ENCODE measurements around the gene COG3.

Gene COG3

DNA sequence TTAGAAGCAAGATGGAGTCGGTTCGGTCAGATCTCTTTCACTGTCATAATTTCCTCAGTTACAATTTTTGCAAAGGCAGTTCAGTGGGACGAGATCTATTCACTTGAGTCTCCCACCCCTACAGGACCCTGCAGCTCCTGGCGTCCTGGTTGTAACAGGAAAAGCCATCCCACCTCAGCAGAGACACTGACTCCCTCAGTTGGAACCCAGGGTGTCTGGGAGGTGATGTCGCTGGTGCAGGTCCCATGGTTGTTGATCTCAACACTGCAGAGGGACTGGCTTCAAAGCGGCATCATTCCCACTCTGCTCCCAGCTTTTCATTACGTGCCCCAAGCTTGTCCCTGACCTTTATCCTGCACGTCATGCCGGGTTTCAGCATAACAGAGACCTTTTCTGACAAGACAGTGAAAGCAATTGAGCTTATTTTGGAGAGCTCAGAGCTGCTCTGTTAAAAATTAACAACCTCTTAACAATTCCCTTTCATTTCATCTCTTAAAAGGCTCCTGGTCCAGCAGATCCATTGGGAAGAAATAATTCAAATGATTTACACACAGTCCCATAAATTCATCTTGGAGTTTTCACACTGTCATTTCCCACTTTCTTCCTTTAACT, 17.6 kb upstream of the COG3 start:
- DNase-seq = no peak

- no peak for DNase-seq
These were observed 15.7 kb upstream of the COG3 start for GRCh38 chr13:45448965-45449559.

DNA sequence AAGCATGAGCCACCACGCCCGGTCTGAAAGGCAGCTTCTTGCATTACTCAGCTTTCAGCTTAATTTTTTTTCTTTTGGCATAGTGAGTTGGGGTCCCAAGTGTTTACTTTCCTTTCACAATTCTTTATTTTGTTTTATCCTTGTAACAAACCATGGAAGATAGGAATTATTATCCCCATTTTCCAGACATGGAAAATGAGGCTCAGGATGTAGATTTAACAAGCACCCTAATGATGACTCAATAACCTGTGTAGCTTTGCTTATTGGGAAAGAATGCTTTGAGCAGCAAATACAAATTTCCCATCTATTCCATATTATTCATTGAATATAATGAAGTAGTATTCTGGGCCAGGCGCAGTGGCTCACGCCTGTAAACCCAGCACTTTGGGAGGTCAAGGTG, 13.5 kb upstream of the COG3 start:
- no peak for DNase-seq

DNA sequence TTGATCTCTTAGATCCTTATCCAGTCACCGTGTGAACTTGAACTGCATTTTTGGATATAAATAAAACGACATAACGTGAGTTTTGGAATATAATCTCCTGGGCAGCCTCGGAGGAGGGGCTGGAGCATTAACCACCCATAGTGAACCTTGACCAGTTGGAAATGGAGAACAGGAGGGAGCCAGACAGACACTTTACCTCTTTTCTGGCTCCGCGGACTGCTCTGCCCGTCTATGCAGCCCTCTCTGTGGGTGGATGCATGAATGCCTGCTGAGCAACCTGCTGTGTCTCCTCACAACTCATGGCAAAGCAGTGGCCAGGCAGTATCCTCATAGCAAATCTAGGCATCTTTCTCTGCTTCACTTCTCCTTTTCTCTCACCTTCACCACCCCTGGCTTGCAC, 10.5 kb upstream of the COG3 start:
- DNase-seq = no peak

DNA sequence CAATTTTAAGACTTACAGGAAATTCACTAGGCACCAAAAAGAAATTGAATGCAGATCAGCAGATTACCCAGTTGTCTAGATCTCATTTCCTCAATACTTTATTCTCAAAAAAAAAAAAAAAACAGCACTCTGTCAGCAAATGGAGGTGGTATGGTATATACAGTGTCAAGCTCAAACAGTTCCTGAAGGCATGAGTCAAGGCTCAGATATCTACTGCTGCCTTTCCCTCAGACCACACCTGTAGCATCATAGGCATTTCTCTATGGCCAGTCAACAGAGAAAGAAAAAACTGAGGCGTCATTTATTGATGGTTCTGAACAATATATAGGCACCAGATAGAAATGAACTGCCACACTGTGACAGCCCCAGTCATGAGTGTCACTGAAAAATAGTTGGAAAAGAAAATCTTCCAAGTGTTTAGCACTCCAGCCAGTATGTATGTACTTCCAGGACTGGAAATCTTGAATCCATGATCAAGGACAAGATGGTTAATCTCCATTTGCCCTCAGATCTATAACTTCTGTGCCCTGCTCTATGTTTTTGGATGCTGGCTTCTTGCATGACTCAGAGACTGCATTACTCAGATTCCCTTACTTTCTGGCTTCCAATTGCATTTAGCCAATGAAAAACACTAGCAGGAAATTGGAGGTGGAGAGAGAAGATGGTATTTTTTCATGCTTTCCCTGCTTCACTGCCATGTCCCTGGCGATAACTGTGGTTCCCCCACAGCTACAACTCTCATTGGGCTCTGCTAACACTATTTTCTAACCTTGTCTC, 8.4 kb upstream of the COG3 start:
- no peak for DNase-seq

DNA sequence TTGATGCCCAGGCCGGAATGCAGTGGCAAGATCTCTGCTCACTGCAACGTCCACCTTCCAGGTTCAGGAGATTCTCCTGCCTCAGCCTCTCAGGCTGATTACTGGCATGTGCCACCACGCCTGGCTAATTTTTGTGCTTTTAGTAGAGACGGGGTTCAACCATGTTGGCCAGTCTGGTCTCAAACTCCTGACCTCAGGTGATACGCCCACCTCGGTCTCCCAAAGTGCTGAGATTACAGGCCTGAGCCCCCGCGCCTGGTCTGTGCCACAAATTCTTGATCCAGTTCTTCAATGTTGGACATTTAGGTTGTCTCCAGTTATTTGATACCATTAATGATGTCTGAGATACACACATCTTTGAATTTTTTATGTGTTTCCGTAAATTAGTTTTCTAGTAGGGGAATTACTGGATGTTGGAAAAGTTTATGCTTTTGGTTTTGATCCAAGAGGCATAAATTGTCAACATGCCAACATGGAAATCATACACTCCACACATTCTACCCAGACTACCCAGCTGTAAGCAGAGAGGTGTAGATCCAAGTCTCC, 525 bp upstream of the COG3 start:
- DNase-seq = no peak

- no peak for DNase-seq
These were observed 1.6 kb downstream of the COG3 start for GRCh38 chr13:45466359-45466758.

DNA sequence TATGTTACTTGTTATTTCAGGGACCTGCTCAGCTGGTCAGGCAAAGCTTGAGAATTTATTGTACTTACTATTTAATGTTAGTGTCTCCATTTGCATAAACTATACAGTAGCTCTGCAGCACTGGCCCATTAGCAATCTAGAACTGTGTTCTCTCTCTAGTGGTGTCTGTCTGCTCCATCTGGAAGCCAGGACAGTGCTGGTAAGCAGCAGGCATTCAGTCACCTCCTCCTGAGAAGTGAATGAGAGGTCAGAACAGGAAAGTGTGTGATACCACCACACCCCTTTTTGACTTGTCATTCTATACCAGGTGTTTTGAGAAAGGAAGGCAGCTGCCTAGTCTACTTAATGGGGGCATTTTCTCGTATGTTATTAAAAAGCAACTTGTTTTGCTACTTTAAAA, 3.9 kb downstream of the COG3 start:
- DNase-seq = no peak

- no peak for DNase-seq
These were observed 7.5 kb downstream of the COG3 start for GRCh38 chr13:45472171-45472705.

GRCh38 chr13:45473627-45474026, 8.9 kb downstream of the COG3 start:
- DNase-seq = no peak

- DNase-seq = peak; percentile 9
These were observed 10.1 kb downstream of the COG3 start for GRCh38 chr13:45474584-45475454.

GRCh38 chr13:45479661-45480060, 14.9 kb downstream of the COG3 start:
- no peak for DNase-seq

DNA sequence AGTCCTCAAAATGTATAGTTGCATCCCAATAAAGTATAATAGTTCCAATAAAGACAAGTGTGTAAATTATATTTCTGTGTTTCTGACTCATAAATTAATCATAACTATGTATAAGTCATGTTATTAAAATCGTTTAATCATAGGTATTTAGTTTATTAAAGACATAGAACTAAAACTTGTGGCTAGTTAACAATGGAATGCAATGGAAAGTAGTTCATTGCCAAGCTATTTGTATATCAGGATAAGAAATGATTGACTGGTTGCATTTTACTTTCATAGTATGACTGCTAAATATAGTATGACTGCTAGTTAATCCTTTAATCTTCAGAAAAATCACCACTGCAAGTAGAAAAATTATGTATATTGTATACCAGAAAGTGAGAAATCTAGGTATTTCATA, 16.9 kb downstream of the COG3 start:
- DNase-seq = no peak

GRCh38 chr13:45482571-45483173, 17.9 kb downstream of the COG3 start:
- no peak for DNase-seq

DNA sequence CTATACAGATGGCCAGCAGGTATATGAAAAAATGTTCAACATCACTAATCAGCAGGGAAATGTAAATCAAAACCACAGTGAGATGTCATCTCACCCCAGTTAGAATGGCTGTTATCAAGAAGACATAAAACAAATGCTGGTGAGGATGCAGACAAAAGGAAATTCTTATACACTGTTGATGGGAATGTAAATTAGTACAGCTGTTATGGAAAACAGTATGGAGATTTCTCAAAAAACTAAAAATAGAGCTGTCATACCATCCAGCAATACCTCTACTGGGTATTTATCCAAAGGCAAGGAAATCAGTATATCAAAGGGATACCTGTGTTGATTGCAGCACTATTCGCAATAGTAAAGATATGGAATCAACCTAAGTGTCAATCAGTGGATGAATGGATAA, 22.9 kb downstream of the COG3 start:
- no peak for DNase-seq

DNA sequence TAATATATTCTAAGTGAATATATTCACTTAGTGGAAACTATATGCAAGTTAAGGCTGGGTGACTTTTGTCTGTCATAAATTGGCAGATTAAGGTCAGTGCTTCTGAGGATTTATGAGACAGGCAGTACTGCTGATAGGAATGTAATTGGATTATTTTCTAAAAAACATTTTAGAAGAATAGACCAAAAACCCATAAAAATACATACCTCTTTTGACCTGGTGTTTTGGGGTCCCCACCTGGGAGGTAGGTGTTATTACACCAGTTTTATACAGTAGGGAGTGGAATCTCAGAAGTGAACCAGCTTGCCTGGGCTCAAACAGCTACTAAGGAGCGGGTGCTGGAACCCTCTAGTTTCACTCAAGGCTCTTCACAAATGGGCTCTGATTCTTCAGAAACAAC, 25.3 kb downstream of the COG3 start:
- no peak for DNase-seq

DNA sequence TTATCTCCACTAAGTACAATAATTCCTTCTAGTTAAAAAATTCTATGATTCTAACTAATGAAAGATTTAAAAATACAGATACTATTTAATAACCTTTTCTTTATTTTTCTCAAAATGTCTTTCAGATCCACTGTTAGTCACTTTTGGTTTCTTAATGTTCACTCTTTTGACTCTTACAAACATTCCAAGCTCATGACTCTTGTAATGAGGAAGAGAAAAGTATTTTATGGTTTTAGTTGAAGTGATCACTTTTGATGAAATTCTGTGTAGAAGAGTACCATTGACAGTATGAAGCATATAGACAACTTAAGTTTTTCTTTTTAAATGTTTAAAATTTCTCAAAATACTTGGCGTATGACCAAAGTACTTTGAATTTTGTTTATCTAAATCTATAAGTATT, 27.8 kb downstream of the COG3 start:
- DNase-seq = no peak

DNA sequence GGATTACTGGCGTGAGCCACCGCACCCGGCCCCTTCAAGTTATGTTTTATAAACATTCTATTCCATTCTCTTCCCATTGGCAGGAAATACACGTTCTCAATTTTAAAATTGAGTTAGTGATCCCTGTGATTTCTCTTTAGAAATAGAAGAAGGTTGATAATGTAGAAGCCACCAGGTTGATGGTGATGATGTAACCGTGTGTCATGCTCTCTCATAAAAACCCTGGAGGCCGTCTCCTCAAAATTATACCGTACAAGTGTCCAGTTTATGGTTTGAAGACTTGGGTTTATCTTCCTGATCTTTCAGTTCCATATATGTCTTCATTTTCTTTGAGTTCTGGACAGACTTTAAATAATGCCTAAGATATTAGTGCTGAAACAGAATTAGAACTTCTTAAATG, 32.2 kb downstream of the COG3 start:
- no peak for DNase-seq

GRCh38 chr13:45500492-45501174, 35.9 kb downstream of the COG3 start:
- DNase-seq = no peak

- DNase-seq = no peak
These were observed 36.4 kb downstream of the COG3 start for GRCh38 chr13:45501175-45501526.

GRCh38 chr13:45503658-45504057, 38.9 kb downstream of the COG3 start:
- DNase-seq = no peak

GRCh38 chr13:45506811-45507210, 42.1 kb downstream of the COG3 start:
- no peak for DNase-seq
